HepG2 (cell line): ENCODE results near the gene ATAD3C. TPM values are rescaled to one million over a fixed set of nuclear protein-coding genes. Genes with fewer than 3 reads are reported as not detected.

Experiments
- AGO2 ChIP-seq: fragments of 200-400 bp; formaldehyde crosslinking; optimal IDR thresholded peaks from 2 replicates; pipeline ENCODE3; 2017; ENCODE audit warnings: mild to moderate bottlenecking, low read depth, low read length, moderate library complexity
- ATAD3A ChIP-seq: sonication (generic); formaldehyde crosslinking; IDR thresholded peaks from 2 replicates; pipeline ENCODE4 v1.4.0; 2020; ENCODE audit warnings: missing genetic modification reagents
- CBFB ChIP-seq: sonication (generic); formaldehyde crosslinking; IDR thresholded peaks from 2 replicates; pipeline ENCODE4 v1.4.0; 2020; ENCODE audit warnings: missing genetic modification reagents
- CENPT ChIP-seq: sonication (generic); formaldehyde crosslinking; IDR thresholded peaks from 2 replicates; pipeline ENCODE4 v1.8.0; 2022; ENCODE audit warnings: low read depth, mild to moderate bottlenecking, moderate library complexity, missing genetic modification reagents
- GLI4 ChIP-seq: sonication (generic); formaldehyde crosslinking; IDR thresholded peaks from 2 replicates; pipeline ENCODE4 v1.5.1; 2020; ENCODE audit warnings: missing genetic modification reagents, mild to moderate bottlenecking, moderate library complexity, borderline replicate concordance
- HDAC6 ChIP-seq: fragments of 200-600 bp; sonication (generic); IDR thresholded peaks from 2 replicates; pipeline ENCODE4 v1.7.0; 2017; ENCODE audit warnings: mild to moderate bottlenecking, antibody characterized with exemption, low read length, low read depth
- KLF11 ChIP-seq: IDR thresholded peaks from 2 replicates; pipeline ENCODE4 v1.6.1; 2016; ENCODE audit warnings: missing compliant biosample characterization
- KMT2A ChIP-seq: sonication (generic); formaldehyde crosslinking; IDR thresholded peaks from 2 replicates; pipeline ENCODE4 v1.4.0; 2020; ENCODE audit warnings: missing genetic modification reagents
- LCORL ChIP-seq, 2 experiments: fragments of 450-650 bp in 1 of 2; sonication (generic) in 1 of 2; formaldehyde crosslinking in 1 of 2; IDR thresholded peaks; 2 replicates each; pipeline versions ENCODE4 v1.5.0 to v1.6.1; 2017 to 2020; ENCODE audit warnings: antibody characterized with exemption in 1 of 2, missing genetic modification reagents in 1 of 2
- MBD4 ChIP-seq: IDR thresholded peaks from 2 replicates; pipeline ENCODE4 v1.6.1; 2012; ENCODE audit warnings: low read length, inconsistent platforms, borderline replicate concordance
- NR3C1 ChIP-seq: sonication (generic); formaldehyde crosslinking; IDR thresholded peaks from 2 replicates; pipeline ENCODE4 v1.4.0; 2020; ENCODE audit warnings: missing genetic modification reagents
- NRL ChIP-seq: sonication (generic); formaldehyde crosslinking; IDR thresholded peaks from 2 replicates; pipeline ENCODE4 v1.5.0; 2020; ENCODE audit warnings: missing genetic modification reagents, mild to moderate bottlenecking, moderate library complexity, borderline replicate concordance
- PTBP1 ChIP-seq: fragments of 200-400 bp; formaldehyde crosslinking; IDR thresholded peaks from 2 replicates; pipeline ENCODE4 v1.6.1; 2018; ENCODE audit warnings: low read length, low read depth; ENCODE audit not compliant: poor library complexity, severe bottlenecking
- SMARCC2 ChIP-seq: fragments of 450-650 bp; IDR thresholded peaks from 2 replicates; pipeline ENCODE4 v1.6.1; 2017; ENCODE audit warnings: antibody characterized with exemption, mild to moderate bottlenecking
- XBP1 ChIP-seq: sonication (generic); formaldehyde crosslinking; IDR thresholded peaks from 2 replicates; pipeline ENCODE4 v1.5.0; 2020; ENCODE audit warnings: missing genetic modification reagents
- ZNF256 ChIP-seq: sonication (generic); formaldehyde crosslinking; conservative IDR thresholded peaks from 2 replicates; pipeline ENCODE4 v1.4.0; 2020; ENCODE audit warnings: missing genetic modification reagents
- ZNF331 ChIP-seq: sonication (generic); formaldehyde crosslinking; IDR thresholded peaks from 2 replicates; pipeline ENCODE4 v1.4.0; 2020; ENCODE audit warnings: missing genetic modification reagents
- ZNF446 ChIP-seq: sonication (generic); formaldehyde crosslinking; IDR thresholded peaks from 2 replicates; pipeline ENCODE4 v1.5.0; 2020; ENCODE audit warnings: mild to moderate bottlenecking, missing genetic modification reagents
- polyA plus RNA-seq, 8 experiments: library from polyadenylated mRNA; depleted of rRNA in 3 of 8; stranded (reverse) in 7 of 8; unstranded in 1 of 8; fragments of >200 nt; fragmentation: Illumina TruSeq in 4 of 8; extraction: Trizol in 4 of 8; gene quantifications; 2 replicates each; pipeline versions ENCODE4 v1.2.1 to v1.2.3, GENCODE V29; 2011 to 2016; ENCODE audit warnings: low read depth in 4 of 8, missing spikeins in 1 of 8, mixed read lengths in 1 of 8; ENCODE audit not compliant: insufficient read depth in 1 of 8
- total RNA-seq, 5 experiments: library from RNA; depleted of rRNA; stranded (reverse); fragments of >200 nt; fragmentation: Illumina TruSeq; extraction: Trizol; gene quantifications; 2 replicates each; pipeline ENCODE4 v1.2.3, GENCODE V29; 2016; ENCODE audit warnings: low read depth in 1 of 5
- TF ChIP-seq, protein P1 (sequence below): sonication (generic); formaldehyde crosslinking; IDR thresholded peaks from 2 replicates; pipeline ENCODE4 v1.4.0; 2020; ENCODE audit warnings: mild to moderate bottlenecking, low read depth, missing genetic modification reagents
- TF ChIP-seq, protein P2 (sequence below): sonication (generic); formaldehyde crosslinking; IDR thresholded peaks from 2 replicates; pipeline ENCODE4 v1.4.0; 2020; ENCODE audit warnings: mild to moderate bottlenecking, missing genetic modification reagents
- TF ChIP-seq, protein P3 (sequence below): sonication (generic); formaldehyde crosslinking; IDR thresholded peaks from 2 replicates; pipeline ENCODE4 v1.4.0; 2020; ENCODE audit warnings: missing genetic modification reagents, borderline replicate concordance
- TF ChIP-seq, protein P4 (sequence below): sonication (generic); formaldehyde crosslinking; IDR thresholded peaks from 2 replicates; pipeline ENCODE4 v1.8.0; 2022; ENCODE audit warnings: missing genetic modification reagents, mild to moderate bottlenecking, moderate library complexity, borderline replicate concordance

The ATAD3C gene
- total and polyA plus RNA-seq, 2 of the 13 experiments (the other 11 are each of a cell fraction or from before 2014, with no cell fraction given), result 2.4 to 3.2 TPM

DNA sequence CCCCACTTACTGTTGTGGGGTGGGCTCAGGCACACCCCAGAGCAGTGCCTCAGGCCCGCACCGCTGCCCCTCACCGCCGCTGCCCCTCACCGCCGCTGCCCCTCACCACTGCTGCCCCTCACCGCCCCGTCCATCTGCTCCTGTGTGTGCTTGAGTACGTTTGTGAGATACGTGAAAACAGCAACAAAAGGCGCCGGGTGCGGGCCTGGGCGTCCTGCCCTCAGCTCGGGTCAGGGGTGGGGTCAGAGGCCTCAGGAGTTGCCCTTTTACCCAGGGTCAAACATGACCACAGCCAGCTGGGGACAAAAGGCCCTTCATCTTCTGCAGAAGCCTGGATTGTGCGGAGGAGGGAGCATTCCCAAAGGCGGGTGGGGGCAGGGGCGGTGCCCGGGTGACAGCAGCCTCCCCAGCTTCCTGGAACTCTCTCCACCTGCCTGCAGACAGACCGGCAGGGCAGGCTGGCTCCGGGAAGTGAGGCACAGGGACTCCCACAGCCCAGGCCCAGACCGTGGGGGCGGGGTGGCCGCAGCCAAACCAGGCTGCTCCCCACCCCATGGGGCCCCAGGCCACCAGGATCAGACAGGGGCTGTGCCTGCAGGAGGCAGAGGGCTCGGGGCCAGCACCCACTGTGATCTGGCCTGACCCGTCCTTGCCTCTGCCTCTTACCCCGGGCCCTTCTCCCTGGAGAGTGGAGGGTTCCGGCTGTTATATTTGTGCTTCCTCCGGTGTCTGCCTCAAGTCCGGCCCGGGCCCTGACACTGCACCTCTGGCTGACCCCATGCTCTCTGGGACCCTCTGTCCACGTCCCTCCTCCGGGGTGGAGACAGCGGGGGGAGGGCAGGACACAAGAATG, 16.3 kb upstream of the ATAD3C start (continued):
- TF ChIP-seq, protein P1, sequence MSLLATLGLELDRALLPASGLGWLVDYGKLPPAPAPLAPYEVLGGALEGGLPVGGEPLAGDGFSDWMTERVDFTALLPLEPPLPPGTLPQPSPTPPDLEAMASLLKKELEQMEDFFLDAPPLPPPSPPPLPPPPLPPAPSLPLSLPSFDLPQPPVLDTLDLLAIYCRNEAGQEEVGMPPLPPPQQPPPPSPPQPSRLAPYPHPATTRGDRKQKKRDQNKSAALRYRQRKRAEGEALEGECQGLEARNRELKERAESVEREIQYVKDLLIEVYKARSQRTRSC (CRISPR knock-in tag), result no peak
- TF ChIP-seq LCORL (IDR thresholded peaks at IDR 0.05), result no peak
- peak; percentile 97 for TF ChIP-seq LCORL (CRISPR knock-in tag; IDR thresholded peaks at IDR 0.05)
- TF ChIP-seq SMARCC2, result no peak
- TF ChIP-seq ZNF331 (CRISPR knock-in tag), result peak; percentile 91
- TF ChIP-seq, protein P2, sequence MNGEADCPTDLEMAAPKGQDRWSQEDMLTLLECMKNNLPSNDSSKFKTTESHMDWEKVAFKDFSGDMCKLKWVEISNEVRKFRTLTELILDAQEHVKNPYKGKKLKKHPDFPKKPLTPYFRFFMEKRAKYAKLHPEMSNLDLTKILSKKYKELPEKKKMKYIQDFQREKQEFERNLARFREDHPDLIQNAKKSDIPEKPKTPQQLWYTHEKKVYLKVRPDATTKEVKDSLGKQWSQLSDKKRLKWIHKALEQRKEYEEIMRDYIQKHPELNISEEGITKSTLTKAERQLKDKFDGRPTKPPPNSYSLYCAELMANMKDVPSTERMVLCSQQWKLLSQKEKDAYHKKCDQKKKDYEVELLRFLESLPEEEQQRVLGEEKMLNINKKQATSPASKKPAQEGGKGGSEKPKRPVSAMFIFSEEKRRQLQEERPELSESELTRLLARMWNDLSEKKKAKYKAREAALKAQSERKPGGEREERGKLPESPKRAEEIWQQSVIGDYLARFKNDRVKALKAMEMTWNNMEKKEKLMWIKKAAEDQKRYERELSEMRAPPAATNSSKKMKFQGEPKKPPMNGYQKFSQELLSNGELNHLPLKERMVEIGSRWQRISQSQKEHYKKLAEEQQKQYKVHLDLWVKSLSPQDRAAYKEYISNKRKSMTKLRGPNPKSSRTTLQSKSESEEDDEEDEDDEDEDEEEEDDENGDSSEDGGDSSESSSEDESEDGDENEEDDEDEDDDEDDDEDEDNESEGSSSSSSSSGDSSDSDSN (CRISPR knock-in tag), result peak; percentile 97
- TF ChIP-seq, protein P3, sequence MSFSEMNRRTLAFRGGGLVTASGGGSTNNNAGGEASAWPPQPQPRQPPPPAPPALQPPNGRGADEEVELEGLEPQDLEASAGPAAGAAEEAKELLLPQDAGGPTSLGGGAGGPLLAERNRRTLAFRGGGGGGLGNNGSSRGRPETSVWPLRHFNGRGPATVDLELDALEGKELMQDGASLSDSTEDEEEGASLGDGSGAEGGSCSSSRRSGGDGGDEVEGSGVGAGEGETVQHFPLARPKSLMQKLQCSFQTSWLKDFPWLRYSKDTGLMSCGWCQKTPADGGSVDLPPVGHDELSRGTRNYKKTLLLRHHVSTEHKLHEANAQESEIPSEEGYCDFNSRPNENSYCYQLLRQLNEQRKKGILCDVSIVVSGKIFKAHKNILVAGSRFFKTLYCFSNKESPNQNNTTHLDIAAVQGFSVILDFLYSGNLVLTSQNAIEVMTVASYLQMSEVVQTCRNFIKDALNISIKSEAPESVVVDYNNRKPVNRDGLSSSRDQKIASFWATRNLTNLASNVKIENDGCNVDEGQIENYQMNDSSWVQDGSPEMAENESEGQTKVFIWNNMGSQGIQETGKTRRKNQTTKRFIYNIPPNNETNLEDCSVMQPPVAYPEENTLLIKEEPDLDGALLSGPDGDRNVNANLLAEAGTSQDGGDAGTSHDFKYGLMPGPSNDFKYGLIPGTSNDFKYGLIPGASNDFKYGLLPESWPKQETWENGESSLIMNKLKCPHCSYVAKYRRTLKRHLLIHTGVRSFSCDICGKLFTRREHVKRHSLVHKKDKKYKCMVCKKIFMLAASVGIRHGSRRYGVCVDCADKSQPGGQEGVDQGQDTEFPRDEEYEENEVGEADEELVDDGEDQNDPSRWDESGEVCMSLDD (CRISPR knock-in tag), result peak; percentile 85; the same call in 1 of the 2 replicates
- no peak for TF ChIP-seq AGO2
- no peak for TF ChIP-seq CENPT
- TF ChIP-seq ZNF256 (CRISPR knock-in tag), result no peak
- TF ChIP-seq ZNF446 (CRISPR knock-in tag), result no peak
- no peak for TF ChIP-seq GLI4 (CRISPR knock-in tag)
- TF ChIP-seq, protein P4, sequence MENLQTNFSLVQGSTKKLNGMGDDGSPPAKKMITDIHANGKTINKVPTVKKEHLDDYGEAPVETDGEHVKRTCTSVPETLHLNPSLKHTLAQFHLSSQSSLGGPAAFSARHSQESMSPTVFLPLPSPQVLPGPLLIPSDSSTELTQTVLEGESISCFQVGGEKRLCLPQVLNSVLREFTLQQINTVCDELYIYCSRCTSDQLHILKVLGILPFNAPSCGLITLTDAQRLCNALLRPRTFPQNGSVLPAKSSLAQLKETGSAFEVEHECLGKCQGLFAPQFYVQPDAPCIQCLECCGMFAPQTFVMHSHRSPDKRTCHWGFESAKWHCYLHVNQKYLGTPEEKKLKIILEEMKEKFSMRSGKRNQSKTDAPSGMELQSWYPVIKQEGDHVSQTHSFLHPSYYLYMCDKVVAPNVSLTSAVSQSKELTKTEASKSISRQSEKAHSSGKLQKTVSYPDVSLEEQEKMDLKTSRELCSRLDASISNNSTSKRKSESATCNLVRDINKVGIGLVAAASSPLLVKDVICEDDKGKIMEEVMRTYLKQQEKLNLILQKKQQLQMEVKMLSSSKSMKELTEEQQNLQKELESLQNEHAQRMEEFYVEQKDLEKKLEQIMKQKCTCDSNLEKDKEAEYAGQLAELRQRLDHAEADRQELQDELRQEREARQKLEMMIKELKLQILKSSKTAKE (CRISPR knock-in tag), result peak; percentile 97
- TF ChIP-seq CBFB (CRISPR knock-in tag), result peak; percentile 88; the same call in 1 of the 2 replicates
- no peak for TF ChIP-seq MBD4
- TF ChIP-seq HDAC6, result no peak
- no peak for TF ChIP-seq NR3C1 (CRISPR knock-in tag)
- no peak for TF ChIP-seq ATAD3A (CRISPR knock-in tag)
- TF ChIP-seq XBP1 (CRISPR knock-in tag), result no peak
- peak; percentile 20 for TF ChIP-seq PTBP1
- peak; percentile 52; the same call in 1 of the 2 replicates for TF ChIP-seq KMT2A (CRISPR knock-in tag)
- 0 out of 2 replicates have a peak, but pooled peaks have one; percentile 60 for TF ChIP-seq KLF11
- peak; percentile 23; the same call in 1 of the 2 replicates for TF ChIP-seq NRL (CRISPR knock-in tag)
